ENCODE data around the gene RSPO4.

Gene RSPO4

DNA sequence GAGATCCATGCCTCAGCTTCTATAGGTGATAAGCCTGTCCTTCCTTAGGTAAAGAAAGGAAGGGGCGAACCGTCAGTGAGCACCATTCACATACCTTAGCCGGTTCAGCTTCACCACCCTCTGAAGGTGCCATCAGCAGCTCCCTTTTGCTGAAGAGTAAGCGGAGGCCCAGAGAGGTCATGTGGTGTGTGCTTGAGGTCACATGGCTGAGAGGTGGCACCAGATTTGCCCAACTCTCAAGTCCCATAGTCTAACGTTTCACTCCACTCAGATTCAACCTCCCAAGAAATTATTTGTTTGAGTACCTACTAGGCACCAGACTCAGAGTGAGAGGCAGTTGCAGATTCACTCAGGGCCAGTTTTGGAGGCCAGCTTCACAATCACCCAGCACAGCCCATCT, 18.5 kb upstream of the RSPO4 start:
- DNase-seq: no peak
- Histone ChIP-seq H3K9me3 (no peaks in the 10 kb centered on the region), H3K4me1 (no peaks in the 10 kb centered on the region), H3K36me3 (no peaks in the 10 kb centered on the region), H3K4me3 (ENCODE audit: low read depth, low read length) (no peak overlapping the region), H3K27me3 (no peaks in the 10 kb centered on the region)
- TF ChIP-seq, protein P1, sequence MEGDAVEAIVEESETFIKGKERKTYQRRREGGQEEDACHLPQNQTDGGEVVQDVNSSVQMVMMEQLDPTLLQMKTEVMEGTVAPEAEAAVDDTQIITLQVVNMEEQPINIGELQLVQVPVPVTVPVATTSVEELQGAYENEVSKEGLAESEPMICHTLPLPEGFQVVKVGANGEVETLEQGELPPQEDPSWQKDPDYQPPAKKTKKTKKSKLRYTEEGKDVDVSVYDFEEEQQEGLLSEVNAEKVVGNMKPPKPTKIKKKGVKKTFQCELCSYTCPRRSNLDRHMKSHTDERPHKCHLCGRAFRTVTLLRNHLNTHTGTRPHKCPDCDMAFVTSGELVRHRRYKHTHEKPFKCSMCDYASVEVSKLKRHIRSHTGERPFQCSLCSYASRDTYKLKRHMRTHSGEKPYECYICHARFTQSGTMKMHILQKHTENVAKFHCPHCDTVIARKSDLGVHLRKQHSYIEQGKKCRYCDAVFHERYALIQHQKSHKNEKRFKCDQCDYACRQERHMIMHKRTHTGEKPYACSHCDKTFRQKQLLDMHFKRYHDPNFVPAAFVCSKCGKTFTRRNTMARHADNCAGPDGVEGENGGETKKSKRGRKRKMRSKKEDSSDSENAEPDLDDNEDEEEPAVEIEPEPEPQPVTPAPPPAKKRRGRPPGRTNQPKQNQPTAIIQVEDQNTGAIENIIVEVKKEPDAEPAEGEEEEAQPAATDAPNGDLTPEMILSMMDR (IDR thresholded peaks at IDR 0.05; ENCODE audit: low read depth, low read length): no peak

DNA sequence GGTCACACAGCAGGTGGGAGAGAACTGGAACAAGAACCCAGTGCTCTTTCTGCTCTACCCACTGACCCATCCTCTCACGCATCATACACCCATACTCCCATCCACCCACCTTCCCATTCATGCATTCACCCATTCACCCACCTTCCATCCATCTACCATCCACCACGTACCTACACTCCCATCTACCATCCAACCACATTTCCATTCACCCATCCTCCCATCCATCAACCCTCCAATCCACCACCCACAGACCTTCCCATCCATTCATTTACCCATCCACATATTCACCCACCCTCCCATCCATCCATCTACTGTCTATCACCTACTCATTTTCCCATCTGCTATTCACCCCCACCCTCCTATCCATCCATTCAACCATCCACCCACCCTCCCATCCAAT, 17.2 kb upstream of the RSPO4 start:
- H3K9me3 ChIP-seq: no peaks in the 10 kb centered on the region
- H3K4me1 ChIP-seq: no peaks in the 10 kb centered on the region
- TF ChIP-seq, protein P1 (IDR thresholded peaks at IDR 0.05; ENCODE audit: low read depth, low read length): no peak
- no peaks in the 10 kb centered on the region for H3K36me3 ChIP-seq
- no peak for DNase-seq
- H3K27me3 ChIP-seq: no peaks in the 10 kb centered on the region
- H3K4me3 ChIP-seq (ENCODE audit: low read depth, low read length): no peak overlapping the region

DNA sequence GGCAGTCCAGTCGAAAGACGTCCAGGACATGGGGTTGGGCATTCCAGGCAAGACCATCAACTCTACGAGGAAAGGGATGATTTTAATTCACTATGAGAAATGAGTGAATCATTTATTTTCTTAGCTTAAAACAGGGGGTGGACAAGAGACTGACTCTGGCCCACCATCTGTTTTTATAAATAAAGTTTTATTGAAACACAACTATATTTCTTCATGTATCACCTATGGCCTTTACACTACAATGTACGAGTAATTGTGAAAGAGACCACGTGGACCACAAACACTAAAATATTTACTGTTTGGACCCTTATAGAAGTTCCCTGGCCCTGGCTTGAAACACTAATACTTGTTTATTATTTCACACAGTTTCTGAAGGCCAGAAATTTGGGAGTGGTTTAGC, 15.6 kb upstream of the RSPO4 start:
- Histone ChIP-seq H3K36me3 (no peaks in the 10 kb centered on the region), H3K9me3 (no peaks in the 10 kb centered on the region), H3K4me3 (ENCODE audit: low read depth, low read length) (no peak overlapping the region), H3K4me1 (no peaks in the 10 kb centered on the region), H3K27me3 (no peaks in the 10 kb centered on the region)
- DNase-seq: no peak
- TF ChIP-seq, protein P1 (IDR thresholded peaks at IDR 0.05; ENCODE audit: low read depth, low read length): no peak

DNA sequence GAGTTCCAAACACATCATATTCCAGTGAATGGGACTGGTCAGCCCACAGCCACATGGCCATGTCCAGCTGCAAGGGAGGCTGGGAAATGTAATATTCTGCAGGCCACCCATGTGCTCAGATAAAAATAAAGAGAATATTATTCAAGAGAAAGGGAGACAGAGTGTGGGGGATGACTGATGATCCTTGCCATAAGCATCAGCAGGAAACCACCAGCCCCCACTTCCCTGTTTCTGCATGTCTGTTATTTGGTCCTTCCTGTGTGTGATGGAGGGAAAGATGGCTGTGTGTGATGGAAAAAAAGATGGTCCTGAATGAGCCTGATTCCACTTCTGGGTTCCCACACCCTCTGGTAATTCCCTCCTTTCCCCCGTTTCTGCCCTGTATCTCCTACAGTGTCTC, 13.1 kb upstream of the RSPO4 start:
- Histone ChIP-seq H3K36me3 (no peaks in the 10 kb centered on the region), H3K27me3 (no peaks in the 10 kb centered on the region), H3K9me3 (no peaks in the 10 kb centered on the region), H3K4me1 (no peaks in the 10 kb centered on the region), H3K4me3 (ENCODE audit: low read depth, low read length) (no peak overlapping the region)
- TF ChIP-seq, protein P1 (IDR thresholded peaks at IDR 0.05; ENCODE audit: low read depth, low read length): no peak
- DNase-seq: no peak

DNA sequence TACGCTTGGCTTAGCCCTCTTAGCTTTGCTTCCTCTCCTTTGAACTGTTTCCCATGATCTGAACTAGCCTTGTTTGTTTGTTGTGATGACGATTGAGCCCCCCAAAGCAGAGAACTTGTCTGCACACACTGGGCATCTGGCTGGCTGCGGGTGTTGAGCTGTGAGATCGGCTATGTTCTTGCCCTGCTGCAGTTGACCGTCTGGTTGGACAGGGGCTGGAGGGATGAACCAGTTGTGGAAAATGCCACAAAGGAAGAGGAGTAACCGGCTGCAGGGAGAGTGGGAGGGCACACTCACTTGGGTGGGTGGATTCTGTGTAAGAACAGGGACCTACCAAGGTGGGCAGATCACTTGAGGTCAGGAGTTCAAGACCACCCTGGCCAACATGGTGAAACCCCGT, 12.4 kb upstream of the RSPO4 start:
- Histone ChIP-seq H3K4me3 (ENCODE audit: low read depth, low read length) (no peak overlapping the region), H3K27me3 (no peaks in the 10 kb centered on the region), H3K9me3 (no peaks in the 10 kb centered on the region), H3K4me1 (no peaks in the 10 kb centered on the region), H3K36me3 (no peaks in the 10 kb centered on the region)
- TF ChIP-seq, protein P1 (IDR thresholded peaks at IDR 0.05; ENCODE audit: low read depth, low read length): no peak
- no peak for DNase-seq

DNA sequence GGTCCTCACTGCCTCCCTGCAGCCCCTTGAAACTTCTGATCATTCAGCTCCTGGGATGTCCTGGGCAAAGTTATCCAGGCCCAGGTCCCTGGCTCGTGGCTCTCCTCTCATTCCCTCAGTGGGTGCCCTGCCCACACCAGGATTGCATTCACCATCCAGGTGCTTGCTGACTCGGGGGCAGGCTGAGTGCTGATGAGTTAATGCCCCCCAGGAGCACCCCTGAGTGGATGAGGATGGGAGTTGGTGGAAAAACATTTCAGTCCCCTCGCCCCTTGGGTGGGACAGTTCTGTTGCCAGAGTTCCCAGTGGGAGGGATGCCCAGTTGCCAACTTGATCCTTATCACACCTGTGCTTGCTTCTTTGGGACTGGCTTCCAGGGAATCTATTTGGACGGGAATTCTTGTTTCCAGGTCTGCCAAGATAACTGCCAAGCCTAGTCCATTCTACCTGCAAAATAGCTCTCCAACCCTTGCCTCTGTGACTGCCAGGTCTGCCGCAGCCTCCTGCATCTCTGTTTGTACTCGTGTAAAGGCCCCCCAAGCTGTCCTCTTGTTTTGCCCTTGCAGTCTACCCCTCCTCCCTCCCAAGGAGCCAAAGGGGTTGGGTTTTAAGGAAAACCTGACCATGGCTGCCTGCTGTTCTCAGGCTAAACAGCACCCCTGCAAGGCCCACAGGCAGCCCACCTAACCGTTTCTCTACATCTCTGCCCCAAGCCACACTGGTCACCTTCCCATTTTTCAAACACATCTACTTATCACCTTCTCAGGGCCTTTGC, 11.6 kb upstream of the RSPO4 start:
- H3K9me3 ChIP-seq: no peaks in the 10 kb centered on the region
- DNase-seq: no peak
- no peaks in the 10 kb centered on the region for H3K27me3 ChIP-seq
- H3K4me1 ChIP-seq: no peaks in the 10 kb centered on the region
- no peak overlapping the region for H3K4me3 ChIP-seq (ENCODE audit: low read depth, low read length)
- no peaks in the 10 kb centered on the region for H3K36me3 ChIP-seq
- TF ChIP-seq, protein P1 (IDR thresholded peaks at IDR 0.05; ENCODE audit: low read depth, low read length): no peak

Measured in BE2C (cell line).